Glomerular endothelial cell (primary cell): Measurements from ENCODE around the gene ASB1. TPM values are rescaled to one million over a fixed set of nuclear protein-coding genes. Genes with fewer than 3 reads are reported as not detected.
"Not testable (repeated sequence)": the region's sequence is repeated elsewhere in the genome, so short reads cannot be mapped to it uniquely, and the experiment has no call there.

ENCODE experiments used
- DNase-seq: peaks from one replicate; pipeline ENCODE4 v3.0.0-alpha.2; 2011; ENCODE audit warnings: low read depth, low spot score; ENCODE audit errors: extremely low read depth
- total RNA-seq: library from RNA; depleted of rRNA; stranded (reverse); fragments of >200 nt; gene quantifications from 2 replicates; pipeline ENCODE4 v1.2.3, GENCODE V29; 2015

The ASB1 gene
- total RNA-seq, 1 donor from 2014 or later: 23.2 TPM

DNA sequence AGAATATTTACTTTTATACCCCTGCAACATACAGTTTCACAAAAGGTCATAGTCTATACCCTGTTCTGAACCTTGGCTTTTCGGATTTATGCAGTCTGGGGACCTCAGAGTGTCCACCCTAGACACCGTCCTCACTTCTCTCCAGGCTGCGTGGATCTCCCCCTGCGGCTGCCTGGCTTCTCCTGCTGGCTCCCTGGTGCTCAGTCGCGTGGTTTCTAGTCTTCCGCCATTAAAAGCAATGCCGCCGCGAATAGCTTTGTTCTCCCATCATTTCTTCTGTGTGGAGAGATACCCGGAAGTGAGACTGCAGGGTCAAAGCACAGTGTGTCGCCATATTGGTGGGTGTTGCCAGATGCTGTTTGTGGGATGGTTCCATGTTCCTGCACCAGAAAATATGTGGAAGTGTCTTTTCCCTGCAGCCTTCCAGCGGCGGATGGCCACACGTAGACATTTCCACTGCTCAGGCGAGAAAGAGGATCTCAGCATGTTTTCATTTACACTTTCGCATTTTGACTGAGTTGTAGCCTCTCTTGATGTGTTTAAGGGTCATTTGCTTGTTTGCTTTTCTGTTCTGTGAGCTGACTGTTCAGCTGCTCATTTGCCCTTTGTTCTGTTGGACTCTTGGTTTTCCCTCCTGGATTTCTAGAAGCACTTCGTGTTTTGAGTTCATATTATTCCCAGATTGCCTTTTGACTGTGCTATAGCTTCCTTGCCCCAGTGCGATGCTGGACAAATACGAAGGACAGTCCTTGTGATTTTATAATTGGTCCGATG lies 22.9 kb upstream of the ASB1 start:
- no peak for DNase-seq

GRCh38 chr2:238404406-238405216 lies 22.1 kb upstream of the ASB1 start:
- no peak for DNase-seq

- DNase-seq: not testable (repeated sequence)
Measured at GRCh38 chr2:238405217-238405555, 21.5 kb upstream of the ASB1 start.

DNA sequence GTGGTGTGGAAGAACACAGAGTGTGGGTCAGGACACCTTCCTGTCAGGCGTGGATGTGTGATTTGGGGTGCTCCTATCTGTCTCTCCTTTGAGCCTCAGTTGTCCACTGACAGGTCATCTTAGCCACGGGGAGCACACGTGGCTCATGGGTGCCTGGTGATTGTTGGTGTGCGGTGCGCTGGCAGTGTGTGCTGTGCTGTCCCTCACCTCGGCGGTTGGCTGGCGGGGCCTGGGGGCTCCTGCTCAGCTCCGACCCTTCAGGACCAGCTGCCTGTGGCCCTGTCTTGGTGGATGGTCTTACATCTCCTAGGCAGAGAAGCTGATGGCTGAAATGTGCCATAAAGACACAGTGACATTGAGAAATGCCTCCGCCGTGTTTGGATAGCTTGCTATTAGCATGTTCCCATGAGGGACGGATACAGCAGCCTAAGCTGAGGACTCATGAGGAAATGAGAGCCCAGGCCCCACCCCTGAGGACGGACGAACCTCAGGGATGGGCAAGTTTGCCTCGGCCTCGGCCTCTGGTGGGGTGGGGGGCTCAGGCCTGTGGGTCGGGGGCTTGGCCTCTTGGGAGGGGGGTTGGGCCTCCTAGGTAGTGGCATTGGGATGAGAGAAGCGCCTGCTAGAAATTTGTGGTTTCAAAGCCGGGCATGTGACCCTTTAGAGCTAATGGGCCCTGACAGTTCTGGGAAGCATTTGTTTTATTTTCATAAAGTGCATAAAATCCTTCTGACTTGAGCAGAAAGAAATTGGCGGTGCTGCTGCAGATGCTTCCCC lies 20.3 kb upstream of the ASB1 start:
- DNase-seq: no peak

GRCh38 chr2:238406998-238407285 lies 19.8 kb upstream of the ASB1 start:
- no peak for DNase-seq

- DNase-seq: no peak
Measured at GRCh38 chr2:238407566-238407965, 19.2 kb upstream of the ASB1 start.

DNA sequence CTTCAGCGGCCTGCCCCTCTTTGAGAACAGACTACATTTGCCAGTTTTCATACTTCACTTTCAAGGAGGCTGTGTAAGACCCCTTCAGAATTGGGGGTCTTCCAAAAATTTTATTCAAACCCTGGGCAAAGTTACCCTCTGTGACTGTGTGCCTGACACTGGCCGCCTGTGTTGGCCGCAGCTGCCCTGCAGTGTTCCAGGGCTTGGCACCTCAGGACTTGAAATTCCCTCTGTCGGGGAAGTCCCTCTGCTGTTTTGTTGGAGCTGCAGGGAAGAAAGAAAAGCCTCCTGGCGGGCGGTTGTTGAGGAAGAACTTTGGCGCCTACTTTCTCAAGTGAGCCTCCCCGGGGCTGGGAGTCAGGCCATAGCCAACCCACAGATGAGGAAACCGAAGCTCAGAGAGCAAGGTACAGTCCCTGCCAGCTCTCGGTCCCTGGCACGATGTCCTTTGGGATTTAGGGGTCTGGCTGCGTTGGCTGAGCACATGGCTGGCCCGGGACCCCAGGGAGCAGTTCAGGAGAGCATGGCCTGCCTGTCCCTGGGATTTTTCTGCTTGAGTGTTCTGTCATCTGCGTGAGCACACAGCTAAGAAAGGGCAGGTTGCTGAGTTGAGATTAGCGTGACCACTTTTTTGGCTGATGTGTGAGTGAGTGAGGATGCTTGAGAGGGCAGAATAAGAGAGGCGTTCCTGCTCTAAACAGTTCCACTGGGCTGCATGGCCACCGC lies 17.9 kb upstream of the ASB1 start:
- no peak for DNase-seq

DNA sequence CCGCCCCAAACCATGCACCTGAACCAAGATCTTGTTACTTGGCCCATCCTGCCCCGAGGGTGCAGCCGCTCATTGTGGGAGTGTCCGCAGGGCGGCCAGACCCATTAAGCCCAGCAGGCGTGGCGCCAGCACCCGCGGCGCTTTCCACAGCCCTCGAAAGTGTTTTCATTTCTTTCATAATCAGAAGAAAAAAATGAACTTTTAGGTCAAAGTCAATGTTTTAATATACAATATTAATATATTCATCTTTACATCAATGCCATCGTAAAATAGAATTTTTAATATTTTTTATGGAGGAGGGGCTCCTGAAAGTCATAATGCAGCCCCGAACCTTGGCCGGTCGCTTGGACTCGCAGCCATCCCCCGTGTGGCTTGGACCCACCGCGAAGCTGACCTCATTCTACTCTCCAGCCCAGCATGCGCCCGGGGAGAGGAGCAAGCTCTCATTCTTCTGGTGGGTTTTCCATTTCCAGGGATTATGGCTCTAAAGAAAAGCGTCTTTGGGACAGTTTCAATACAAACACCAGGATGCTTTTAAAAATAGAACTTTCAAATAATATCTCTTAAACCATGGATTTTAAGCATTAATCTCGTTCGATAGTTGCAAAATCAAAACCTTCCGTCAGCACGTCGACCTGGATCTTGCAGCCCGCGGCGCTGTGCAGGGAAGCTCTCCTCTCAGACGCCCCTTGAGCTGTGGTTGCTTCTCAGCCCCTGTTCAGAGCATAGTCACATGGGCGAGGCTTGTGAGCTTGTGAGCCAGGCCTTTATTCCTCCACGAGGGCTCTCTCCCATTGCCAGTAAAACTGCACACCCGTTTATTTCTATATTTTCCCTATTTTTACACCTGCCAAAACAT lies 17.2 kb upstream of the ASB1 start:
- DNase-seq: no peak

DNA sequence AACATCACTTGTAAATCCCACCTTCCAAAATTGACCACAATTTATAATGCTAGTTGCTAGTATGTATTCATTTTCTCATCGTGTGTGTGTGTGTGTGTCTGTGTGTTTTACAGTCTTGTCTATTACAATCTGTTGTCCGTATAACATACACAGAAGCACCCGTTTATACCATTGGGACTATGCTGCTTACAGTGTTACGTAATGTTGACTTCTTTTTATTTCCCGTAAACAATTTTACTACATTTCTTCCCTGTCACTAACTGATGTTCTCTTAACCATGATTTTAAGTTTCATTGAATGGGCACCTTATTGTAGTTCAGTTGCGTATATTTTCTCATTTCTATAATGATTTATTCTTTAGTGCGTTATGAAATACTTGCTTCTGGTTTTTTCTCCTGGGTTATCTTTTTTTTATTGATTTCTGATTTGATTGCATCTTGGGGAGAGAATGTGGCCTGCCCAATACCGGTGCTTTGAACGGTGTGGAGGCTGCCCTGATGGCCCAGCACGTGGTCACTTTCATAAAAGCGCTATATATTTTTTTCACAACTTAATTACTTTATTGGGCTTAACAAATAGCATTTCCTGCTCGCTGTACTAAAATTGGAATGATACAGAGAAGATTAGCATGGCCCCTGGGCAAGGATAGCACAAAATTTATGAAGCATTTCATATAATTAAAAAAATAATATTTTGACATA lies 14.5 kb upstream of the ASB1 start:
- DNase-seq: no peak

DNA sequence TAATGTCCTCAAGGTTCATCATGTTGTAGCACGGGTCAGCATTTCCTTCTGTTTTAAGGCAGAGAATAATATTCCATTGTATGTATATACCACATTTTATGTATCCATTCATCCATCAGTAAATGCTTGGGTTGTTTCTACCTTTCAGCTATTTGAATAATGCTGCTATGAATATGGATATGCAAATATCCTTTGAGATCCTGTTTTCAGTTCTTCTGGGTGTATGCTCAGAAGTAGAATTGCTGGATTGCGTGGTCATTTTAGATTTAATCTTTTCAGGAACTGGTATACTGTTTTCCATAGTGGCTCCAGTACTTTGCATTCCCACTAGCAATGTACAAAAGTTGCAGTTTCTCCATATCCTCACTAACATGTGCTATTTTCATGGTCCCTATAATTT lies 13.4 kb upstream of the ASB1 start:
- DNase-seq: no peak

DNA sequence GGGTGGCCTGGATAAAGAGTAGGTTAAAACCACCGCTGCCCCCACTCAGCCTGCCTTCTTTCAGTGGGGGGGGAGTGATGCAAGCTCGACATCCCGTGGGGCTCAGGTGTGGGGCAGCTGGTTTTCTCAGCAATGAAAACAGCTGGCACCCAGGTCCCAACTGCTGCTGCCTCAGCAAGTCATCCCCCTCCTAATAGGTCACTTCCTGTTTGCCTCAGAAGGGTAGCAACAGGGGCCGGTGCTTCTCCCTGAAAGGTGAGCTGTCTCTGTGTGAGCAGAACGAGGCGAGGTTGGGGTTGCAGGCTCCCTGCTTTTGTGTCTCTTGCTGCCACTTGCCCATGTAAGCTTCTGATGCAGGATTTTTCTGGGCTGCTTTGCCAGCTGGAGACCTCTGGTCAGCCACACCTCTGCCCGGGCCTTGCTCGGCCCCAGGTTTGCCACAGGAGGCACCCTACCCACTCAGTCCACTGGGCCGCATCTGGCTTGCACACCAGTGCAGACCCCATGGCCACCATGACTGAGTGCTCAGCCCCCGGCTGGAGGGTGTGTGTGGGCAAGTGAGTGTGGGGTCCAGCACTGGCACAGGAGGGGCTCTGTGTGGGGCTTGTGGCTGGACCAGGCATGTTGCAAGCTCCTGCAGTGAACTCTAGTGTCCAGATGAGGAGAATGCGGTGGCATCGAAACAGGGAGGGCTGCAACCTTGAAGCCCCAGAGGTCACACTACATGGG lies 11.5 kb upstream of the ASB1 start:
- no peak for DNase-seq

GRCh38 chr2:238415893-238416292 lies 10.8 kb upstream of the ASB1 start:
- DNase-seq: no peak

DNA sequence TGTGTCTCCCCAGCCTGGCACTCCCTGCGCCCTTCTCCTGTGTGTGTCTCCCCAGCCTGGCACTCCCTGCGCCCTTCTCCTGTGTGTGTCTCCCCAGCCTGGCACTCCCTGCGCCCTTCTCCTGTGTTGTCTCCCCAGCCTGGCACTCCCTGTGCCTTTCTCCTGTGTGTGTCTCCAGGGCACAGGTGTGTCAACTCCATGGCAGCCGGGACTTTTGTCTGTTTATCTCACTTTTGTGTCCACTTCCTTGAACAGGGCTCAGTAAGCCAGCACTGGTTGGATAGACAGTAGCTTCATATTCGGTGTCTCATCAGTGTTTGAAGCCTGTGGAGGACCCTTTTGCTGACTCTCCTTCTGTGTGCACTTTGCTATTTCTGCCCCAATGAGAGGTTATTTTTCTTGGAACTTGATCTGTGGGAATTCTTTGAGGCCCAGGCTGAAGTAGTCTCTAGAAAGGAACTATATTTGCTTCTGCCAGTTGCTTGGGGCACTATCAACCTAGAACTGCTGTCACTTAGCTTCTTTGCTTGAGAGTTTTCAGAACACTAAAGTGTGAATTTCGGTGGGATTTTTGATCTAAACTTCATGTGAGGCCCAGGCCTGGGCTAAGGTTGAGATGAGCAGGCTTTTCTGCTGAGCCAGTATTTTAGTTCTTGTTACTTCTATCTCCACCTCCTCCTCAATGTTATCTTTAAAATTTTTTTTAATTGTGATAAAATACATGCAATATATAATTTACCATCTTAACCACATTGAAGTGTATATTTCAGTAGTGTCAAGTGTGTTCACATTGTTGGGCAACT lies 8.3 kb upstream of the ASB1 start:
- DNase-seq: no peak

GRCh38 chr2:238418999-238419546 lies 7.7 kb upstream of the ASB1 start:
- no peak for DNase-seq

- no peak for DNase-seq
Measured at GRCh38 chr2:238420442-238420841, 6.3 kb upstream of the ASB1 start.

GRCh38 chr2:238420878-238421694 lies 5.6 kb upstream of the ASB1 start:
- DNase-seq: no peak

- DNase-seq: no peak
Measured at GRCh38 chr2:238421695-238422035, 5.1 kb upstream of the ASB1 start.
